K562 (cell line): ENCODE data around the gene GPX2. TPM values are rescaled to one million over a fixed set of nuclear protein-coding genes. Genes with fewer than 3 reads are reported as not detected.

Source experiments
- ATAC-seq: fragments of 200-7000 bp; cut with Tn5 transposase; 3 replicates; pipeline ENCODE4 v1.9.1; 2020; ENCODE audit warnings: moderate library complexity
- BruUV-seq: library from RNA; stranded (reverse); fragments of 400-500 nt; replicated peaks from 2 replicates; lab custom pipeline; 2021; lab: Mats Ljungman, UMichigan
- CTCF ChIA-PET: fragments of 300-600 bp; formaldehyde crosslinking; extraction: SDS; loops from one replicate; lab custom pipeline; 2021; ENCODE audit warnings: low intra/inter-chr PET ratio; lab: Yijun Ruan, JAX
- POLR2A ChIA-PET: fragments of 300-600, 350-650 bp; sonication (Branson Sonifier 250); formaldehyde crosslinking; extraction: SDS; loops from one replicate; lab custom pipeline; 2021; ENCODE audit warnings: antibody characterized with exemption, inconsistent platforms; lab: Yijun Ruan, JAX
- DNase-seq, 4 experiments: peaks; one replicate each; pipeline versions ENCODE4 v3.0.0 to v3.0.0-alpha.2; 2011 to 2018; ENCODE audit warnings: low spot score in 3 of 4, mixed read lengths in 3 of 4; ENCODE audit errors: extremely low read depth in 1 of 4
- FAIRE-seq: peaks from 2 replicates; lab custom pipeline; 2011; peaks lifted over from hg19 to GRCh38; lab: Jason Lieb, UNC
- H2AFZ ChIP-seq: 2 replicates; pipeline ENCODE4 v1.6.0; 2011; ENCODE audit warnings: low read depth, low read length, control low read depth, inconsistent platforms
- H3K27ac ChIP-seq: fragments of 200-600 bp; 3 replicates; pipeline ENCODE4 v1.8.0; 2011; ENCODE audit warnings: low read depth, mild to moderate bottlenecking, control low read depth, inconsistent platforms, low read length, moderate library complexity, mixed read lengths; ENCODE audit errors: extremely low read depth
- H3K27me3 ChIP-seq, 2 experiments: fragments of 300-600 bp in 1 of 2; 2 replicates in 1 of 2; 3 replicates in 1 of 2; pipeline versions ENCODE4 v1.6.0 to v1.8.0; 2011; ENCODE audit warnings: inconsistent platforms in 2 of 2, low read length in 2 of 2, mild to moderate bottlenecking in 1 of 2, mixed read lengths in 1 of 2, moderate library complexity in 1 of 2; ENCODE audit not compliant: control insufficient read depth in 2 of 2, insufficient read depth in 2 of 2
- H3K36me3 ChIP-seq: fragments of 300-600 bp; 3 replicates; pipeline ENCODE4 v1.8.0; 2011; ENCODE audit warnings: mild to moderate bottlenecking, low read length, inconsistent platforms; ENCODE audit not compliant: control insufficient read depth, insufficient read depth
- H3K4me1 ChIP-seq, 2 experiments: fragments of 200-600 bp in 1 of 2; replicated peaks in 1 of 2; 2 replicates in 1 of 2; 3 replicates in 1 of 2; pipeline versions ENCODE4 v1.5.1 to v1.8.0; 2011; ENCODE audit warnings: inconsistent platforms in 2 of 2, low read length in 2 of 2, mild to moderate bottlenecking in 1 of 2, mixed read lengths in 1 of 2, moderate library complexity in 1 of 2; ENCODE audit not compliant: control insufficient read depth in 2 of 2, insufficient read depth in 2 of 2
- H3K4me2 ChIP-seq: 2 replicates; pipeline ENCODE4 v1.6.1; 2011; ENCODE audit warnings: low read length, control low read depth, inconsistent platforms, mixed read lengths; ENCODE audit not compliant: insufficient read depth
- H3K4me3 ChIP-seq: fragments of 200-600 bp; sonication (generic), shearing (Covaris generic); 2 replicates; pipeline ENCODE4 v1.5.1; 2016; ENCODE audit warnings: control low read depth, inconsistent platforms
- H3K79me2 ChIP-seq: fragments of 200-600 bp; 3 replicates; pipeline ENCODE4 v1.8.0; 2011; ENCODE audit warnings: low read length, inconsistent platforms; ENCODE audit not compliant: control insufficient read depth, insufficient read depth
- H3K9ac ChIP-seq, 2 experiments: 2 replicates each; pipeline versions ENCODE4 v1.6.0 to v1.6.1; 2011; ENCODE audit warnings: low read depth in 2 of 2, low read length in 2 of 2, control low read depth in 1 of 2, inconsistent platforms in 1 of 2, mild to moderate bottlenecking in 1 of 2, mixed read lengths in 1 of 2; ENCODE audit not compliant: insufficient read depth in 1 of 2
- H3K9me1 ChIP-seq: one replicate; pipeline ENCODE4 v1.6.0; 2011; ENCODE audit warnings: inconsistent platforms, mild to moderate bottlenecking, low read length, moderate library complexity; ENCODE audit not compliant: control insufficient read depth, insufficient read depth
- H3K9me3 ChIP-seq: replicated peaks from 2 replicates; pipeline ENCODE4 v1.5.1; 2011; ENCODE audit warnings: low read depth, low read length, inconsistent platforms; ENCODE audit not compliant: control insufficient read depth, insufficient read depth
- H4K20me1 ChIP-seq: replicated peaks from 2 replicates; pipeline ENCODE4 v1.6.1; 2011; ENCODE audit warnings: low read length, inconsistent platforms, mixed read lengths; ENCODE audit not compliant: control insufficient read depth, insufficient read depth
- LEF1 ChIP-seq: fragments of 450-650 bp; IDR thresholded peaks from 2 replicates; pipeline ENCODE4 v1.6.1; 2016; ENCODE audit warnings: mild to moderate bottlenecking
- MYC ChIP-seq, 2 experiments: fragments of 250-450 bp in 1 of 2; sonication (Bioruptor Pico) in 1 of 2; IDR thresholded peaks; 2 replicates each; pipeline versions ENCODE4 v1.5.1 to v1.6.1; 2012 to 2021; ENCODE audit warnings: low read depth in 2 of 2, borderline replicate concordance in 1 of 2, improper control_type of control experiment in 1 of 2, low read length in 1 of 2, mild to moderate bottlenecking in 1 of 2, moderate library complexity in 1 of 2
- PHB2 ChIP-seq: fragments of 450-650 bp; IDR thresholded peaks from 2 replicates; pipeline ENCODE4 v1.6.1; 2017; ENCODE audit warnings: low read depth
- POLR2H ChIP-seq: IDR thresholded peaks from 2 replicates; pipeline ENCODE4 v1.6.1; 2016; ENCODE audit warnings: missing genetic modification characterization, low read depth, mild to moderate bottlenecking, control low read depth, missing compliant biosample characterization, moderate library complexity
- PTTG1 ChIP-seq: fragments of 450-650 bp; IDR thresholded peaks from 2 replicates; pipeline ENCODE4 v1.6.1; 2016; ENCODE audit warnings: low read depth, mild to moderate bottlenecking, missing genetic modification characterization, missing compliant biosample characterization
- RBM25 ChIP-seq: fragments of 200-400 bp; formaldehyde crosslinking; IDR thresholded peaks from 2 replicates; pipeline ENCODE4 v1.6.1; 2018; ENCODE audit warnings: low read length, low read depth, moderate library complexity; ENCODE audit not compliant: severe bottlenecking
- SRSF7 ChIP-seq: fragments of 200-400 bp; formaldehyde crosslinking; optimal IDR thresholded peaks from 2 replicates; pipeline ENCODE3; 2017; ENCODE audit warnings: mild to moderate bottlenecking, low read depth, low read length
- WHSC1 ChIP-seq: IDR thresholded peaks from one replicate; pipeline ENCODE4 v1.6.1; 2012; ENCODE audit warnings: low read length, control low read depth, inconsistent platforms
- ZMIZ1 ChIP-seq, 2 experiments: fragments of 150-350 bp in 1 of 2; IDR thresholded peaks; 2 replicates each; pipeline ENCODE4 v1.6.1; 2012 to 2016; ENCODE audit warnings: low read depth in 2 of 2, low read length in 2 of 2, mild to moderate bottlenecking in 1 of 2, moderate library complexity in 1 of 2
- ZNF121 ChIP-seq: sonication (generic); formaldehyde crosslinking; conservative IDR thresholded peaks from 2 replicates; pipeline ENCODE4 v1.8.0; 2022; ENCODE audit warnings: missing genetic modification reagents
- ZNF239 ChIP-seq: fragments of 250-450 bp; sonication (Bioruptor Pico); IDR thresholded peaks from 2 replicates; pipeline ENCODE4 v1.4.0; 2020; ENCODE audit warnings: mild to moderate bottlenecking
- WGBS: fragments of 100-300 bp; shearing (Covaris generic); methylation state at CpG from one replicate; pipeline ENCODE4 v1.1.6; 2016; ENCODE audit warnings: low coverage, mixed read lengths; ENCODE audit not compliant: insufficient coverage; ENCODE audit errors: missing lambda C conversion rate; 5-methylcytosine and 5-hydroxymethylcytosine counted together
- in situ Hi-C: fragments of 300-500 bp; cut with MboI; formaldehyde crosslinking; loops from 4 replicates; pipeline ENCODE4 v1.15.0; 2018; ENCODE audit warnings: inconsistent platforms, mixed read lengths
- intact Hi-C: fragments of 100-400 bp; cut with micrococcal nuclease; formaldehyde crosslinking; loops from 2 replicates; pipeline ENCODE4 v1.14.2; 2022
- polyA plus RNA-seq, 8 experiments: library from polyadenylated mRNA; depleted of rRNA in 4 of 8; stranded (reverse) in 5 of 8; unstranded in 3 of 8; fragments of >200 nt; fragmentation: Nextera tagmentation in 2 of 8; fragmentation: Illumina TruSeq in 1 of 8; extraction: Ambion mirVana in 2 of 8; extraction: Trizol in 1 of 8; gene quantifications; 2 replicates each; pipeline versions ENCODE4 v1.2.1 to v1.2.3, GENCODE V29; 2011 to 2014; ENCODE audit warnings: inconsistent platforms in 1 of 8, missing spikeins in 1 of 8
- total RNA-seq, 7 experiments: library from RNA; depleted of rRNA in 6 of 7; stranded (reverse); fragments of >200 nt in 6 of 7; fragmentation: Illumina TruSeq in 2 of 7; extraction: Trizol in 2 of 7; gene quantifications; 2 replicates each; pipeline versions ENCODE4 v1.2.1 to v1.2.3, GENCODE V29; 2011 to 2021; ENCODE audit warnings: low replicate concordance in 1 of 7
- TF ChIP-seq, protein P1 (sequence below), 2 experiments: fragments of 450-650 bp in 1 of 2; sonication (generic) in 1 of 2; formaldehyde crosslinking; conservative IDR thresholded peaks; 2 replicates each; pipeline versions ENCODE4 v1.4.0 to v1.8.1; 2020 to 2022; ENCODE audit warnings: mild to moderate bottlenecking in 1 of 2, missing genetic modification reagents in 1 of 2

GPX2 gene
- total and polyA plus RNA-seq, 9 of the 15 experiments (the other 6 are each of a cell fraction or from before 2014, with no cell fraction given): 0.24 TPM; not detected in 8

GRCh38 chr14:64926398-64926995 lies 16.0 kb downstream of the GPX2 start (continued):
- no peak for TF ChIP-seq SRSF7
- no peak for TF ChIP-seq ZMIZ1 (IDR thresholded peaks at IDR 0.05; ENCODE audit: low read depth in 2 of 2, low read length in 2 of 2)
- TF ChIP-seq POLR2H: no peak
- TF ChIP-seq WHSC1: no peak
- no peak for TF ChIP-seq PHB2

- Histone ChIP-seq H3K36me3 (peaks cover 40% of the 10 kb centered on the region; the same call in 2 of the 3 replicates), H3K27ac (no peak overlapping the region), H4K20me1 (no peaks in the 10 kb centered on the region), H3K4me1 (no peaks in the 10 kb centered on the region; a peak in 1 of 5 replicates), H3K4me3 (no peak overlapping the region), H3K4me2 (no peak overlapping the region), H3K9me3 (no peaks in the 10 kb centered on the region), H3K9ac (no peak overlapping the region), H2AFZ (no peak overlapping the region), H3K9me1 (no peaks in the 10 kb centered on the region), H3K27me3 (no peaks in the 10 kb centered on the region), H3K79me2 (peaks cover 7% of the 10 kb centered on the region; the same call in 1 of the 3 replicates)
- TF ChIP-seq RBM25 (peak; percentile 61), ZNF121 (CRISPR knock-in tag) (peak; percentile 46; the same call in 1 of the 2 replicates), PTTG1 (tag) (no peak), ZNF239 (CRISPR knock-in tag) (no peak), MYC (IDR thresholded peaks at IDR 0.05; ENCODE audit: low read depth, low read length) (no peak), MYC (CRISPR knock-in tag; IDR thresholded peaks at IDR 0.05; ENCODE audit: borderline replicate concordance, low read depth) (no peak), LEF1 (no peak)
- TF ChIP-seq, protein P1, sequence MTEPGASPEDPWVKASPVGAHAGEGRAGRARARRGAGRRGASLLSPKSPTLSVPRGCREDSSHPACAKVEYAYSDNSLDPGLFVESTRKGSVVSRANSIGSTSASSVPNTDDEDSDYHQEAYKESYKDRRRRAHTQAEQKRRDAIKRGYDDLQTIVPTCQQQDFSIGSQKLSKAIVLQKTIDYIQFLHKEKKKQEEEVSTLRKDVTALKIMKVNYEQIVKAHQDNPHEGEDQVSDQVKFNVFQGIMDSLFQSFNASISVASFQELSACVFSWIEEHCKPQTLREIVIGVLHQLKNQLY (CRISPR knock-in tag; conservative IDR thresholded peaks at IDR 0.05): no peak
- FAIRE-seq (no peak), DNase-seq (no peak), ATAC-seq (no peak)
- CTCF ChIA-PET: no interaction called here
- no TSS peak for BruUV-seq
- intact Hi-C loops (no loop called here), in situ Hi-C loops (no loop called here)
- POLR2A ChIA-PET: no interaction called here
- WGBS: 77% methylated on average over 3 of the region's 3 CpGs
These were observed 19.5 kb downstream of the GPX2 start for GRCh38 chr14:64923015-64923414.
